Measurements from ENCODE around the gene B4GALT1. TPM values are rescaled to one million over a fixed set of nuclear protein-coding genes. Genes with fewer than 3 reads are reported as not detected.

Gene B4GALT1
- total and polyA plus RNA-seq, 2 experiments from 2014 or later, result 63.9 to 78.3 TPM

DNA sequence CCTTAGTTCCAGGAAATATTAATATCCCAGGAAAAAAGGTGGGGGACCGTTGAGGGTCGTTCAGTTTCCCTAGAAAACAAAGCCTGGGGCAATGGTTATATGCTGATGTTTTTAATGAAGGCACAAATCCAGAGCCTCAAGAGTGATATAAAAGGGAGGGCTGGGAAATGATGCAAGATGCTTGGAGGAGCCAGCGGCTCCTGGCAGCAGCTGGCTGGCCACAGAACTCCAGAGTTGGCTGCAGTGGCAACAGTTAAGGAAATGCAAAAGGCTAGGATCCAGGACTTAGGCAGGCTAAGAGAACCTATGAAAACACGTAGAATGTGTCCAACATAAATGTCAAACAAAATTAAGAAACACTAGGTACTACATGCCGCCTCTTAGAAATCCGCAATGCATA lies 31.0 kb upstream of the B4GALT1 start:
- H3K36me3 ChIP-seq (replicated peaks; ENCODE audit: insufficient read depth, low read depth), result no peaks in the 10 kb centered on the region
- no peaks in the 10 kb centered on the region for H3K4me1 ChIP-seq (ENCODE audit: insufficient read depth)
- WGBS (ENCODE audit: low lambda C conversion rate, missing lambda C conversion rate), result 85% methylated on average over 6 of the region's 6 CpGs
- H3K4me3 ChIP-seq, result no peak overlapping the region
- H3K9me3 ChIP-seq (ENCODE audit: low read depth), result no peaks in the 10 kb centered on the region
- no peak for DNase-seq (ENCODE audit: low spot score)
- no peak overlapping the region for H3K27ac ChIP-seq
- TF ChIP-seq, protein P1, sequence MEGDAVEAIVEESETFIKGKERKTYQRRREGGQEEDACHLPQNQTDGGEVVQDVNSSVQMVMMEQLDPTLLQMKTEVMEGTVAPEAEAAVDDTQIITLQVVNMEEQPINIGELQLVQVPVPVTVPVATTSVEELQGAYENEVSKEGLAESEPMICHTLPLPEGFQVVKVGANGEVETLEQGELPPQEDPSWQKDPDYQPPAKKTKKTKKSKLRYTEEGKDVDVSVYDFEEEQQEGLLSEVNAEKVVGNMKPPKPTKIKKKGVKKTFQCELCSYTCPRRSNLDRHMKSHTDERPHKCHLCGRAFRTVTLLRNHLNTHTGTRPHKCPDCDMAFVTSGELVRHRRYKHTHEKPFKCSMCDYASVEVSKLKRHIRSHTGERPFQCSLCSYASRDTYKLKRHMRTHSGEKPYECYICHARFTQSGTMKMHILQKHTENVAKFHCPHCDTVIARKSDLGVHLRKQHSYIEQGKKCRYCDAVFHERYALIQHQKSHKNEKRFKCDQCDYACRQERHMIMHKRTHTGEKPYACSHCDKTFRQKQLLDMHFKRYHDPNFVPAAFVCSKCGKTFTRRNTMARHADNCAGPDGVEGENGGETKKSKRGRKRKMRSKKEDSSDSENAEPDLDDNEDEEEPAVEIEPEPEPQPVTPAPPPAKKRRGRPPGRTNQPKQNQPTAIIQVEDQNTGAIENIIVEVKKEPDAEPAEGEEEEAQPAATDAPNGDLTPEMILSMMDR (IDR thresholded peaks at IDR 0.05; ENCODE audit: poor library complexity), result no peak
- TF ChIP-seq EZH2phosphoT487 (IDR thresholded peaks at IDR 0.05; ENCODE audit: low read depth, severe bottlenecking, unreplicated experiment), result no peak
- no peak for TF ChIP-seq EZH2 (IDR thresholded peaks at IDR 0.05; ENCODE audit: borderline replicate concordance)
- no peaks in the 10 kb centered on the region for H3K9me2 ChIP-seq (replicated peaks; ENCODE audit: insufficient read depth)
- no peak overlapping the region for H3K4me2 ChIP-seq
- no peak overlapping the region for H2AFZ ChIP-seq
- H4K20me1 ChIP-seq (ENCODE audit: insufficient read depth, poor library complexity, severe bottlenecking), result no peaks in the 10 kb centered on the region
- no peaks in the 10 kb centered on the region for H3K27me3 ChIP-seq
- no peaks in the 10 kb centered on the region for H3K79me2 ChIP-seq

- TF ChIP-seq EZH2 (IDR thresholded peaks at IDR 0.05; ENCODE audit: borderline replicate concordance) (no peak), EZH2phosphoT487 (IDR thresholded peaks at IDR 0.05; ENCODE audit: low read depth, severe bottlenecking, unreplicated experiment) (no peak)
- TF ChIP-seq, protein P1 (IDR thresholded peaks at IDR 0.05; ENCODE audit: poor library complexity), result no peak
- H3K9me2 ChIP-seq (replicated peaks; ENCODE audit: insufficient read depth), result no peaks in the 10 kb centered on the region
- WGBS (ENCODE audit: low lambda C conversion rate, missing lambda C conversion rate), result 79% methylated on average over 6 of the region's 6 CpGs
- no peak overlapping the region for H3K27ac ChIP-seq
- H3K4me2 ChIP-seq, result no peak overlapping the region
- H3K9me3 ChIP-seq (ENCODE audit: low read depth), result no peaks in the 10 kb centered on the region
- no peak for DNase-seq (ENCODE audit: low spot score)
- H3K4me1 ChIP-seq (ENCODE audit: insufficient read depth), result no peaks in the 10 kb centered on the region
- H3K27me3 ChIP-seq, result no peaks in the 10 kb centered on the region
- H3K79me2 ChIP-seq, result no peaks in the 10 kb centered on the region
- no peaks in the 10 kb centered on the region for H4K20me1 ChIP-seq (ENCODE audit: insufficient read depth, poor library complexity, severe bottlenecking)
- H3K4me3 ChIP-seq, result no peak overlapping the region
- no peaks in the 10 kb centered on the region for H3K36me3 ChIP-seq (replicated peaks; ENCODE audit: insufficient read depth, low read depth)
- H2AFZ ChIP-seq, result no peak overlapping the region
These were observed 30.4 kb upstream of the B4GALT1 start for GRCh38 chr9:33197279-33198152.

DNA sequence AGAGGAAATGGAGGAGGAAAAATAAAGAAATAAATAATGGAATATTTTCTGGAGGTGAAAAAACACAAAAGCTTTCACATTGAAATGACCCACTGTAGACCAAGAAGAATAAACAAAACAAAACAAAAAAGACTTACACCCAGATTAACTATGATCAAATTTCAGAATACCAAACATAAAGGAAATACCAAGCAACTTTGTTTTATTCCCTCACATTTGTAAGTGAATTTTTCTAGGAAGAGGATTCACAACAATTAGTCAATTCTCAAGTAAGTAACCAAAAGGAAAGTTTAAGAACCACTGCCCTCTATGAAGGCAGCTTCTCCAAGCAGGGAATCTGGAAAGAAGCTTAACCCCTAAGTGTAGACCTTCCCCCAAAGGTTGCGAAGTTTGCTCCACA lies 29.6 kb upstream of the B4GALT1 start:
- no peaks in the 10 kb centered on the region for H3K79me2 ChIP-seq
- no peak for DNase-seq (ENCODE audit: low spot score)
- 95% methylated on average over 1 of the region's 1 CpG for WGBS (ENCODE audit: low lambda C conversion rate, missing lambda C conversion rate)

More for the DNA sequence above, 29.6 kb upstream of the B4GALT1 start:
- Histone ChIP-seq H3K9me3 (ENCODE audit: low read depth) (no peaks in the 10 kb centered on the region), H3K9me2 (replicated peaks; ENCODE audit: insufficient read depth) (no peaks in the 10 kb centered on the region), H3K36me3 (replicated peaks; ENCODE audit: insufficient read depth, low read depth) (no peaks in the 10 kb centered on the region), H3K4me3 (no peak overlapping the region), H4K20me1 (ENCODE audit: insufficient read depth, poor library complexity, severe bottlenecking) (no peaks in the 10 kb centered on the region), H2AFZ (no peak overlapping the region), H3K4me1 (ENCODE audit: insufficient read depth) (no peaks in the 10 kb centered on the region), H3K27me3 (no peaks in the 10 kb centered on the region), H3K4me2 (no peak overlapping the region), H3K27ac (no peak overlapping the region)
- no peak for TF ChIP-seq EZH2 (IDR thresholded peaks at IDR 0.05; ENCODE audit: borderline replicate concordance)
- TF ChIP-seq, protein P1 (IDR thresholded peaks at IDR 0.05; ENCODE audit: poor library complexity), result no peak
- TF ChIP-seq EZH2phosphoT487 (IDR thresholded peaks at IDR 0.05; ENCODE audit: low read depth, severe bottlenecking, unreplicated experiment), result no peak

All from hepatocyte (in vitro differentiated cells).